Muscle layer of colon (tissue), 2 donors: ENCODE results near the gene ACSF3.

Source experiments
- H3K27ac ChIP-seq: one replicate; pipeline ENCODE4 v1.7.0; 2013; ENCODE audit warnings: low read depth, mild to moderate bottlenecking, low read length, moderate library complexity
- H3K27me3 ChIP-seq, 2 donors: one replicate each; pipeline ENCODE4 v1.7.0; 2013; ENCODE audit warnings: low read length in 2 of 2, mild to moderate bottlenecking in 2 of 2; ENCODE audit not compliant: insufficient read depth in 2 of 2, control insufficient read depth in 1 of 2
- H3K36me3 ChIP-seq: one replicate; pipeline ENCODE4 v1.7.0; 2013; ENCODE audit warnings: mild to moderate bottlenecking, low read length; ENCODE audit not compliant: insufficient read depth
- H3K4me1 ChIP-seq: one replicate; pipeline ENCODE4 v1.7.0; 2013; ENCODE audit warnings: mild to moderate bottlenecking, low read length; ENCODE audit not compliant: insufficient read depth
- H3K4me3 ChIP-seq, 2 donors: one replicate each; pipeline ENCODE4 v1.7.0; 2013; ENCODE audit warnings: low read length in 2 of 2, low read depth in 1 of 2, mild to moderate bottlenecking in 1 of 2, moderate library complexity in 1 of 2
- H3K9ac ChIP-seq: one replicate; pipeline ENCODE4 v1.7.0; 2013; ENCODE audit warnings: low read length
- H3K9me3 ChIP-seq: one replicate; pipeline ENCODE4 v1.7.0; 2013; ENCODE audit warnings: mild to moderate bottlenecking, low read length
- donor health status: abdominal sarcoma.
- donor health status: Adenocarcinoma of cecum.

The ACSF3 gene

GRCh38 chr16:89131783-89132182, 38.1 kb downstream of the ACSF3 start:
- Histone ChIP-seq H3K27me3 (no peaks in the 10 kb centered on the region), H3K9ac (no peak overlapping the region), H3K27ac (no peak overlapping the region), H3K4me3 (no peak overlapping the region), H3K4me1 (no peaks in the 10 kb centered on the region), H3K9me3 (no peaks in the 10 kb centered on the region), H3K36me3 (peaks cover 19% of the 10 kb centered on the region)

GRCh38 chr16:89132194-89133005, 38.7 kb downstream of the ACSF3 start:
- Histone ChIP-seq H3K9ac (no peak overlapping the region), H3K27ac (no peak overlapping the region), H3K9me3 (no peaks in the 10 kb centered on the region), H3K4me1 (no peaks in the 10 kb centered on the region), H3K4me3 (no peak overlapping the region), H3K36me3 (peaks cover 19% of the 10 kb centered on the region), H3K27me3 (no peaks in the 10 kb centered on the region)

- Histone ChIP-seq H3K9ac (no peak overlapping the region), H3K27me3 (no peaks in the 10 kb centered on the region), H3K27ac (no peak overlapping the region), H3K4me1 (no peaks in the 10 kb centered on the region), H3K4me3 (no peak overlapping the region), H3K9me3 (no peaks in the 10 kb centered on the region), H3K36me3 (peaks cover 19% of the 10 kb centered on the region)
Observed at GRCh38 chr16:89133457-89134127, 39.9 kb downstream of the ACSF3 start.

GRCh38 chr16:89134269-89134668, 40.6 kb downstream of the ACSF3 start:
- Histone ChIP-seq H3K4me3 (no peak overlapping the region), H3K9ac (no peak overlapping the region), H3K27me3 (no peaks in the 10 kb centered on the region), H3K9me3 (no peaks in the 10 kb centered on the region), H3K4me1 (no peaks in the 10 kb centered on the region), H3K27ac (no peak overlapping the region), H3K36me3 (peaks cover 19% of the 10 kb centered on the region)

- H3K9me3 ChIP-seq: no peaks in the 10 kb centered on the region
- no peaks in the 10 kb centered on the region for H3K4me1 ChIP-seq
- H3K9ac ChIP-seq: no peak overlapping the region
- H3K27me3 ChIP-seq: no peaks in the 10 kb centered on the region
- H3K27ac ChIP-seq: no peak overlapping the region
- H3K4me3 ChIP-seq: no peak overlapping the region
- peaks cover 19% of the 10 kb centered on the region for H3K36me3 ChIP-seq
Observed at GRCh38 chr16:89135166-89135565, 41.5 kb downstream of the ACSF3 start.

GRCh38 chr16:89135971-89136765, 42.5 kb downstream of the ACSF3 start:
- Histone ChIP-seq H3K4me1 (no peaks in the 10 kb centered on the region), H3K27me3 (no peaks in the 10 kb centered on the region), H3K4me3 (no peak overlapping the region), H3K9ac (no peak overlapping the region), H3K27ac (no peak overlapping the region), H3K9me3 (no peaks in the 10 kb centered on the region), H3K36me3 (peaks cover 19% of the 10 kb centered on the region)

GRCh38 chr16:89136931-89137330, 43.3 kb downstream of the ACSF3 start:
- H3K36me3 ChIP-seq: peaks cover 25% of the 10 kb centered on the region
- H3K27me3 ChIP-seq: no peaks in the 10 kb centered on the region
- no peaks in the 10 kb centered on the region for H3K4me1 ChIP-seq

GRCh38 chr16:89137666-89138512, 44.2 kb downstream of the ACSF3 start:
- Histone ChIP-seq H3K4me1 (no peaks in the 10 kb centered on the region), H3K36me3 (peaks cover 29% of the 10 kb centered on the region), H3K4me3 (no peak overlapping the region), H3K27me3 (no peaks in the 10 kb centered on the region), H3K27ac (no peak overlapping the region), H3K9me3 (no peaks in the 10 kb centered on the region), H3K9ac (no peak overlapping the region)

More at GRCh38 chr16:89136931-89137330, 43.3 kb downstream of the ACSF3 start:
- Histone ChIP-seq H3K9ac (no peak overlapping the region), H3K4me3 (no peak overlapping the region), H3K9me3 (no peaks in the 10 kb centered on the region), H3K27ac (no peak overlapping the region)

GRCh38 chr16:89138513-89138795, 44.8 kb downstream of the ACSF3 start:
- H3K27me3 ChIP-seq: no peaks in the 10 kb centered on the region
- H3K4me1 ChIP-seq: no peaks in the 10 kb centered on the region
- no peaks in the 10 kb centered on the region for H3K9me3 ChIP-seq
- H3K36me3 ChIP-seq: peaks cover 23% of the 10 kb centered on the region
- H3K27ac ChIP-seq: no peak overlapping the region
- no peak overlapping the region for H3K4me3 ChIP-seq
- H3K9ac ChIP-seq: no peak overlapping the region

- Histone ChIP-seq H3K27ac (no peak overlapping the region), H3K9ac (no peak overlapping the region), H3K9me3 (no peaks in the 10 kb centered on the region), H3K4me1 (no peaks in the 10 kb centered on the region), H3K27me3 (no peaks in the 10 kb centered on the region), H3K36me3 (peaks cover 18% of the 10 kb centered on the region), H3K4me3 (no peak overlapping the region)
Observed at GRCh38 chr16:89138843-89139520, 45.3 kb downstream of the ACSF3 start.
